K562 (cell line): ENCODE measurements around the gene C17orf75. TPM values are rescaled to one million over a fixed set of nuclear protein-coding genes. Genes with fewer than 3 reads are reported as not detected.

Source experiments
- BRD9 ChIP-seq: fragments of 450-650 bp; IDR thresholded peaks from 2 replicates; pipeline ENCODE4 v1.6.1; 2018; ENCODE audit warnings: low read depth; ENCODE audit not compliant: partially characterized antibody
- CUX1 ChIP-seq: fragments of 200-800 bp; sonication (Bioruptor generic); IDR thresholded peaks from 2 replicates; pipeline ENCODE4 v1.6.1; 2016; ENCODE audit warnings: missing genetic modification characterization, missing compliant biosample characterization
- ELF2 ChIP-seq: fragments of 250-450 bp; sonication (Bioruptor Pico); IDR thresholded peaks from 2 replicates; pipeline ENCODE4 v1.5.0; 2021; ENCODE audit warnings: mild to moderate bottlenecking
- ESRRA ChIP-seq: fragments of 450-650 bp; IDR thresholded peaks from 2 replicates; pipeline ENCODE4 v1.6.1; 2014; ENCODE audit warnings: low read depth, mild to moderate bottlenecking, moderate library complexity, borderline replicate concordance
- EWSR1 ChIP-seq: fragments of 450-650 bp; IDR thresholded peaks from 2 replicates; pipeline ENCODE4 v1.6.1; 2018; ENCODE audit warnings: borderline replicate concordance, mild to moderate bottlenecking, low read depth, moderate library complexity; ENCODE audit not compliant: partially characterized antibody
- FIP1L1 ChIP-seq: fragments of 200-400 bp; formaldehyde crosslinking; IDR thresholded peaks from 2 replicates; pipeline ENCODE4 v1.6.1; 2018; ENCODE audit warnings: mild to moderate bottlenecking, low read depth, low read length; ENCODE audit not compliant: poor library complexity, severe bottlenecking
- FOXA1 ChIP-seq: fragments of 450-650 bp; IDR thresholded peaks from 2 replicates; pipeline ENCODE4 v1.6.1; 2016; ENCODE audit warnings: mild to moderate bottlenecking, borderline replicate concordance
- HBP1 ChIP-seq: fragments of 450-650 bp; formaldehyde crosslinking; IDR thresholded peaks from 2 replicates; pipeline ENCODE4 v1.4.0; 2022; ENCODE audit warnings: missing genetic modification characterization
- HES1 ChIP-seq: fragments of 450-650 bp; IDR thresholded peaks from 2 replicates; pipeline ENCODE4 v1.6.1; 2016; ENCODE audit warnings: low read depth, mild to moderate bottlenecking, moderate library complexity
- KAT7 ChIP-seq: sonication (generic); formaldehyde crosslinking; IDR thresholded peaks from 2 replicates; pipeline ENCODE4 v1.8.0; 2022; ENCODE audit warnings: missing genetic modification reagents, mild to moderate bottlenecking, borderline replicate concordance
- NEUROD1 ChIP-seq: fragments of 150-350 bp; IDR thresholded peaks from 2 replicates; pipeline ENCODE4 v1.6.1; 2014; ENCODE audit warnings: borderline replicate concordance, low read length, low read depth; ENCODE audit not compliant: partially characterized antibody
- NR2C1 ChIP-seq, 2 experiments: fragments of 450-650 bp; IDR thresholded peaks; 2 replicates each; pipeline ENCODE4 v1.6.1; 2017; ENCODE audit warnings: mild to moderate bottlenecking in 2 of 2, antibody characterized with exemption in 1 of 2, inconsistent platforms in 1 of 2, missing compliant biosample characterization in 1 of 2, missing genetic modification characterization in 1 of 2
- POU5F1 ChIP-seq: fragments of 150-350 bp; IDR thresholded peaks from 2 replicates; pipeline ENCODE4 v1.6.1; 2014; ENCODE audit warnings: borderline replicate concordance, low read length, low read depth, mild to moderate bottlenecking; ENCODE audit not compliant: partially characterized antibody
- SMAD1 ChIP-seq: fragments of 150-350 bp; IDR thresholded peaks from 2 replicates; pipeline ENCODE4 v1.6.1; 2014; ENCODE audit warnings: low read length, low read depth; ENCODE audit not compliant: partially characterized antibody
- SMAD4 ChIP-seq: fragments of 250-450 bp; sonication (Bioruptor Pico); conservative IDR thresholded peaks from 2 replicates; pipeline ENCODE4 v1.8.0; 2021; ENCODE audit warnings: inconsistent platforms, mild to moderate bottlenecking, moderate library complexity
- YBX1 ChIP-seq: fragments of 450-650 bp; IDR thresholded peaks from 2 replicates; pipeline ENCODE4 v1.7.1; 2016; ENCODE audit warnings: mild to moderate bottlenecking
- ZNF311 ChIP-seq: fragments of 250-450 bp; sonication (Bioruptor Pico); IDR thresholded peaks from 2 replicates; pipeline ENCODE4 v1.4.0; 2020; ENCODE audit warnings: mild to moderate bottlenecking, moderate library complexity
- ZNF324 ChIP-seq: fragments of 250-450 bp; sonication (Bioruptor Pico); IDR thresholded peaks from 2 replicates; pipeline ENCODE4 v1.4.0; 2020; ENCODE audit warnings: mild to moderate bottlenecking
- ZNF445 ChIP-seq: fragments of 250-450 bp; sonication (Bioruptor Pico); IDR thresholded peaks from 2 replicates; pipeline ENCODE4 v1.4.0; 2020; ENCODE audit warnings: low read depth, mild to moderate bottlenecking, moderate library complexity
- ZNF766 ChIP-seq: fragments of 200-800 bp; sonication (Bioruptor generic); conservative IDR thresholded peaks from 2 replicates; pipeline ENCODE4 v1.6.1; 2016; ENCODE audit warnings: missing genetic modification characterization, missing compliant biosample characterization
- polyA plus RNA-seq, 8 experiments: library from polyadenylated mRNA; depleted of rRNA in 4 of 8; stranded (reverse) in 5 of 8; unstranded in 3 of 8; fragments of >200 nt; fragmentation: Nextera tagmentation in 2 of 8; fragmentation: Illumina TruSeq in 1 of 8; extraction: Ambion mirVana in 2 of 8; extraction: Trizol in 1 of 8; gene quantifications; 2 replicates each; pipeline versions ENCODE4 v1.2.1 to v1.2.3, GENCODE V29; 2011 to 2014; ENCODE audit warnings: inconsistent platforms in 1 of 8, missing spikeins in 1 of 8
- total RNA-seq, 7 experiments: library from RNA; depleted of rRNA in 6 of 7; stranded (reverse); fragments of >200 nt in 6 of 7; fragmentation: Illumina TruSeq in 2 of 7; extraction: Trizol in 2 of 7; gene quantifications; 2 replicates each; pipeline versions ENCODE4 v1.2.1 to v1.2.3, GENCODE V29; 2011 to 2021; ENCODE audit warnings: low replicate concordance in 1 of 7

C17orf75 gene
- total and polyA plus RNA-seq, 9 of the 15 experiments (the other 6 are each of a cell fraction or from before 2014, with no cell fraction given), result 15.5 to 55.7 (median 18.5) TPM

GRCh38 chr17:32349854-32350665 lies 8.1 kb upstream of the C17orf75 start, which contains the start of gene ZNF207 (continued):
- TF ChIP-seq CUX1 (CRISPR knock-in tag) (0 out of 2 replicates have a peak, but pooled peaks have one; percentile 36), BRD9 (peak; percentile 48), ZNF445 (CRISPR knock-in tag) (no peak), ELF2 (no peak), FOXA1 (no peak), POU5F1 (no peak), KAT7 (CRISPR knock-in tag) (no peak), ZNF324 (no peak), HBP1 (peak; percentile 84; the same call in 1 of the 2 replicates), ZNF311 (no peak), ZNF766 (0 out of 2 replicates have a peak, but pooled peaks have one; percentile 29), NR2C1 (IDR thresholded peaks at IDR 0.05) (no peak; the same call in 1 of the 2 replicates), NR2C1 (tag; IDR thresholded peaks at IDR 0.05) (no peak), SMAD4 (no peak; the same call in 1 of the 2 replicates), NEUROD1 (peak; percentile 45), HES1 (no peak), FIP1L1 (no peak), ESRRA (peak; percentile 49; the same call in 1 of the 2 replicates), YBX1 (no peak), EWSR1 (no peak), SMAD1 (peak; percentile 77)
